ENCODE measurements around the gene CASQ1.

DNA sequence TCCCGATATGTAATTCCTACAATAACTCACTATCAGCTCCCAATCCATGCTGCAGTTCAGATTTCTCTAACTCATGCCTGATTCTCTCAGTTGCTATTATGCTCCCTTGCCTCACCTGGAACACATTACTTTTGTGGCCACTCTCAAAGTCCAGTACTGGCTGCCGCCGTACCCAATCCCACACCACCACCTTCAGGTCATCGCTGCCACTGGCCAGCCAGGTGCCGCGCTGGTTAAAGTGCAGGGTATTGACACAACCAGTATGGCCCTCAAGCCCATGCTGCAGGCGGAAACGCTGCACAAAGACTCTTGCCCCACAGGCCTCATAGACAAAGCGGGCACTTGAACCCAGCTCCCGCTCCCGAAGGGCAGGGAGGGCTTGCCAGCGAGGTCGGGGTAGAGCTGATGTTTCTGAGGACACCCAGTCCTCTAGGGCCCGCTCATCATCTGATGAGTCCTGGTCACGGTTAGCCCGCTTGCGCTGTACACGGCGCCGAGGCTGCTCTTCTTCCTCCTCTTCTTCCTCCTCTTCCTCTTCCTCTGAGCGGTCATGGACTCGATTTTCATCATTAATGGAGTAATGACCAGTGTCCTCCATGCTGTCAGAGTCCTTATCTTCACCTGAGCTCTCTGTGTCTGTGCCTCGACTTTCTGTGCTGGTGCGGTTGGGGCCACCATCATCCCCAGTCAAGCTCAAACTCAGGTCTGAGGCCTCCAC lies 49.4 kb downstream of the CASQ1 start:
- TF ChIP-seq POLR2A (IDR thresholded peaks at IDR 0.05) = no peak
- TF ChIP-seq, protein P1, sequence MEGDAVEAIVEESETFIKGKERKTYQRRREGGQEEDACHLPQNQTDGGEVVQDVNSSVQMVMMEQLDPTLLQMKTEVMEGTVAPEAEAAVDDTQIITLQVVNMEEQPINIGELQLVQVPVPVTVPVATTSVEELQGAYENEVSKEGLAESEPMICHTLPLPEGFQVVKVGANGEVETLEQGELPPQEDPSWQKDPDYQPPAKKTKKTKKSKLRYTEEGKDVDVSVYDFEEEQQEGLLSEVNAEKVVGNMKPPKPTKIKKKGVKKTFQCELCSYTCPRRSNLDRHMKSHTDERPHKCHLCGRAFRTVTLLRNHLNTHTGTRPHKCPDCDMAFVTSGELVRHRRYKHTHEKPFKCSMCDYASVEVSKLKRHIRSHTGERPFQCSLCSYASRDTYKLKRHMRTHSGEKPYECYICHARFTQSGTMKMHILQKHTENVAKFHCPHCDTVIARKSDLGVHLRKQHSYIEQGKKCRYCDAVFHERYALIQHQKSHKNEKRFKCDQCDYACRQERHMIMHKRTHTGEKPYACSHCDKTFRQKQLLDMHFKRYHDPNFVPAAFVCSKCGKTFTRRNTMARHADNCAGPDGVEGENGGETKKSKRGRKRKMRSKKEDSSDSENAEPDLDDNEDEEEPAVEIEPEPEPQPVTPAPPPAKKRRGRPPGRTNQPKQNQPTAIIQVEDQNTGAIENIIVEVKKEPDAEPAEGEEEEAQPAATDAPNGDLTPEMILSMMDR (IDR thresholded peaks at IDR 0.05) = no peak
